IMR-90 (cell line): ENCODE results near the gene ISG20L2.

Experiments used
- BHLHE40 ChIP-seq: fragments of 150-350 bp; IDR thresholded peaks from 2 replicates; pipeline ENCODE4 v1.6.1; 2016; ENCODE audit warnings: mild to moderate bottlenecking, low read depth, low read length
- CEBPB ChIP-seq: IDR thresholded peaks from 2 replicates; pipeline ENCODE4 v1.6.1; 2012; ENCODE audit warnings: low read depth, low read length, improper control_type of control experiment
- CTCF ChIP-seq: conservative IDR thresholded peaks from 2 replicates; pipeline ENCODE4 v1.5.1; 2012; ENCODE audit warnings: mild to moderate bottlenecking, low read depth, low read length, improper control_type of control experiment
- ELK1 ChIP-seq: fragments of 150-350 bp; IDR thresholded peaks from 2 replicates; pipeline ENCODE4 v1.6.1; 2016; ENCODE audit warnings: low read depth, mild to moderate bottlenecking, low read length, moderate library complexity, borderline replicate concordance
- FOS ChIP-seq: fragments of 150-350 bp; IDR thresholded peaks from 2 replicates; pipeline ENCODE4 v1.6.1; 2016; ENCODE audit warnings: low read depth, low read length
- MAZ ChIP-seq: IDR thresholded peaks from 2 replicates; pipeline ENCODE4 v1.6.1; 2012; ENCODE audit warnings: low read depth, mild to moderate bottlenecking, low read length, improper control_type of control experiment, moderate library complexity, borderline replicate concordance
- MXI1 ChIP-seq: IDR thresholded peaks from 2 replicates; pipeline ENCODE4 v1.6.1; 2012; ENCODE audit warnings: low read depth, mild to moderate bottlenecking, low read length, moderate library complexity, borderline replicate concordance
- NFE2L2 ChIP-seq: fragments of 150-350 bp; IDR thresholded peaks from 2 replicates; pipeline ENCODE4 v1.6.1; 2016; ENCODE audit warnings: low read depth, mild to moderate bottlenecking, low read length
- POLR2A ChIP-seq: IDR thresholded peaks from 2 replicates; pipeline ENCODE4 v1.6.1; 2012; ENCODE audit warnings: mild to moderate bottlenecking, low read depth, low read length
- RAD21 ChIP-seq: IDR thresholded peaks from 2 replicates; pipeline ENCODE4 v1.6.1; 2012; ENCODE audit warnings: low read length, improper control_type of control experiment
- RCOR1 ChIP-seq: IDR thresholded peaks from 2 replicates; pipeline ENCODE4 v1.6.1; 2012; ENCODE audit warnings: mild to moderate bottlenecking, low read length, improper control_type of control experiment; ENCODE audit not compliant: insufficient replicate concordance
- RFX5 ChIP-seq: IDR thresholded peaks from 2 replicates; pipeline ENCODE4 v1.8.0; 2012; ENCODE audit warnings: low read depth, mild to moderate bottlenecking, low read length, moderate library complexity
- SMC3 ChIP-seq: fragments of 150-350 bp; IDR thresholded peaks from 2 replicates; pipeline ENCODE4 v1.6.1; 2016; ENCODE audit warnings: low read depth, mild to moderate bottlenecking, antibody characterized with exemption, low read length, moderate library complexity

- no peak for TF ChIP-seq CTCF
- no peak for TF ChIP-seq BHLHE40
- TF ChIP-seq POLR2A = peak; percentile 71; the same call in 1 of the 2 replicates
- no peak for TF ChIP-seq RFX5
- no peak for TF ChIP-seq FOS
- no peak for TF ChIP-seq SMC3
- no peak for TF ChIP-seq RAD21
- 0 out of 2 replicates have a peak, but pooled peaks have one; percentile 12 for TF ChIP-seq MXI1
- peak; percentile 27; the same call in 1 of the 2 replicates for TF ChIP-seq MAZ
- TF ChIP-seq CEBPB = no peak; the same call in 1 of the 2 replicates
- no peak for TF ChIP-seq RCOR1
- no peak for TF ChIP-seq ELK1
- TF ChIP-seq NFE2L2 = peak; percentile 10; the same call in 1 of the 2 replicates
Measured at GRCh38 chr1:156767101-156767878, 38.7 kb upstream of the ISG20L2 start, which contains the start of gene PRCC.
